OCI-LY7 (cell line): Measurements from ENCODE around the gene KLRC1.

ENCODE experiments used
- EZH2phosphoT487 ChIP-seq: fragments of 200-600 bp; sonication (generic); IDR thresholded peaks from 2 replicates; pipeline ENCODE4 v1.6.1; 2018; ENCODE audit warnings: low read depth, borderline replicate concordance, mild to moderate bottlenecking, mixed run types, antibody characterized with exemption, low read length, moderate library complexity, mixed read lengths
- TF ChIP-seq, protein P1 (sequence below): fragments of 200-600 bp; sonication (generic); conservative IDR thresholded peaks from 2 replicates; pipeline ENCODE4 v1.5.1; 2014; ENCODE audit warnings: mild to moderate bottlenecking, antibody characterized with exemption, low read length, moderate library complexity, mixed read lengths

DNA sequence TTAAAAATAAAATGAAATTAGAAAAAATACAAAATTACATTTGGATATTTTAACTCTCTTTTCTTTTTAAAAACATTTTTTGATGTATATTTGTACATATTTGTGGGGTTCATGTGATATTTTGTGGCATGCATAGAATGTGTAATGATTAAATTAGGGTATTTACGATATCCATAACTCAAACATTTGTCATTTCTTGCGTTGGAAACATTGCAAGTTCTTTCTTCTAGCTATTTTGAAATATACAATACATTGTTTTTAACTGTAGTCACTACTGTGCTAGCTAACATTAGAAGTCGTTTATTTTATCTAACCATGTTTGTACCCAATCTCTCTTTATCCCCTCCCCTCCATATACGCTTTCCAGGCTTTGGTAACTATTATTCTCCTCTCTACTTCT is 38.6 kb upstream of the KLRC1 start:
- no peak for TF ChIP-seq EZH2phosphoT487
- TF ChIP-seq, protein P1, sequence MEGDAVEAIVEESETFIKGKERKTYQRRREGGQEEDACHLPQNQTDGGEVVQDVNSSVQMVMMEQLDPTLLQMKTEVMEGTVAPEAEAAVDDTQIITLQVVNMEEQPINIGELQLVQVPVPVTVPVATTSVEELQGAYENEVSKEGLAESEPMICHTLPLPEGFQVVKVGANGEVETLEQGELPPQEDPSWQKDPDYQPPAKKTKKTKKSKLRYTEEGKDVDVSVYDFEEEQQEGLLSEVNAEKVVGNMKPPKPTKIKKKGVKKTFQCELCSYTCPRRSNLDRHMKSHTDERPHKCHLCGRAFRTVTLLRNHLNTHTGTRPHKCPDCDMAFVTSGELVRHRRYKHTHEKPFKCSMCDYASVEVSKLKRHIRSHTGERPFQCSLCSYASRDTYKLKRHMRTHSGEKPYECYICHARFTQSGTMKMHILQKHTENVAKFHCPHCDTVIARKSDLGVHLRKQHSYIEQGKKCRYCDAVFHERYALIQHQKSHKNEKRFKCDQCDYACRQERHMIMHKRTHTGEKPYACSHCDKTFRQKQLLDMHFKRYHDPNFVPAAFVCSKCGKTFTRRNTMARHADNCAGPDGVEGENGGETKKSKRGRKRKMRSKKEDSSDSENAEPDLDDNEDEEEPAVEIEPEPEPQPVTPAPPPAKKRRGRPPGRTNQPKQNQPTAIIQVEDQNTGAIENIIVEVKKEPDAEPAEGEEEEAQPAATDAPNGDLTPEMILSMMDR, result no peak
